HG02571 (cell line): ENCODE measurements around the gene CHRNA7.
"Not testable (repeated sequence)": the region's sequence is repeated elsewhere in the genome, so short reads cannot be mapped to it uniquely, and the experiment has no call there.

Experiments used
- ATAC-seq: cut with Tn5 transposase; IDR thresholded peaks from one replicate; pipeline ENCODE4 v1.9.1; 2021; ENCODE audit warnings: mild to moderate bottlenecking, moderate library complexity; ENCODE audit not compliant: unreplicated experiment

CHRNA7 gene

DNA sequence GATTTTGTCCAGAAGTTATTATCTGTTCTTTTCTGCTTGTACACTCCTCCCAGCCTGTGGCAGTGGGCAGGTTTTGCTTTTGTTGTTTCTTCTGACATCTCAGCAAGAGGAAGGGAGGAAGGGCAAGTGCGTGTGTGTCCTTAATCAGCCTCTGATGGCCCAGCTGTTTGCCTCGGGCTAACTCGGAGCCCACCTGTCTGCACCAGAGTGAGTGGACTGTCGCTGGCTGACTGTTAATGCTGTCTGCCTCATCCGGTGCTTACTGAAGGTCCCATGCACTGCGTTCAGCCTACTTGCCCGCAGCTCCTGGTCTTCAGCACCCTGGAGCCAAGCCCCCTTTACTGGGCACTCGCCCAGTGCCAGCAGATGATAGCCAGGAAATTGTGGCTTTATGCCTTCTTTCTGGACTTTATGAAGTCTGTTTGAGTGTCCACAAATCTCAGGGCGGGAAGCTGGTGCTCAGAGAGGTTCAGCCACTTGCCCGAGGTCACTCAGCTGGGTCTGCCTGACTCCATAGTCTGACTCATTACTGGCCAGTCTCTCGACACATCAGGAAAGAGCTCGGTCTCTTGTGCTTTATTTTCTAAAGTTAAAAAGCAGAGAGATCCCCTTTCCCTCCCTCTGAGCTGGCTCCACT, 89.5 kb downstream of the CHRNA7 start:
- no peak for ATAC-seq

DNA sequence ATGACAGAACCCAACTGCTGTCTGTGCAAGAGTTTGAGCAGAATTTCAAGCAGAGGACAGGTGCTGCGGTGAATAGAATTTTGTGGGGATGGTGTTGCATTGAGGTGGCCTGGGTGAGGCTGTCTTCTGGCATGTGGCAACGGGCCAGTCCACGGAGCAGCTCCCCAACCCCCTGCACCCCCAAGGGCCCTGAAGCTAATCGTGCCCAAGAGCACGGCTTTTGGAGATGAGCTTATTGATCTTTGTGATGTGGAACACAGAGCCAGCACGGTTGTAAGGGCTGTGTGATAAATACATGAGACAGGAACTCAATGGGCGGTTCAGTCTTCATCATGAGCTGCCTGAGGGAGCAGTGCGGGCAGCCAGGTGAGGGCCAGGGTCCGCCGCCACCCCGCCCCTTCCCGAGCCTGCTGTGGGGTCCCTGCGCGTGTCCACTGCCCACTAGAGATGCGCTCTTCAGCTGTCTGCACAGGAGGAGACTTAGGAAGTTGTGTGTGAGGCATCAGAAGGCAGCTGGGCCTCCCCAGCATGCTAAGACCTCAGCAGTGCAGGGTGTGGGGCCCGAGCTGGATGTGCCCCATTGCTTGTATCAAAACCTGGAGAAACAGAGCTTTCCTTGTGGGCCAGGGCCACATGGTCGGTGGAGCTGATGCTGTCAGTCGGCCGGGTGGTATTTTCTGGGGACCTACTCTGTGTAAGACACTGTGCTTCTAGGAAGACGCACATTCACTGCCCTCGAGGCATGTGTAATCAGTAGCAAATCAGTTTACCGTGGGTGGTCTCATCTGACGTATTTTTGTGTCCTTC, 90.5 kb downstream of the CHRNA7 start:
- ATAC-seq, result no peak

DNA sequence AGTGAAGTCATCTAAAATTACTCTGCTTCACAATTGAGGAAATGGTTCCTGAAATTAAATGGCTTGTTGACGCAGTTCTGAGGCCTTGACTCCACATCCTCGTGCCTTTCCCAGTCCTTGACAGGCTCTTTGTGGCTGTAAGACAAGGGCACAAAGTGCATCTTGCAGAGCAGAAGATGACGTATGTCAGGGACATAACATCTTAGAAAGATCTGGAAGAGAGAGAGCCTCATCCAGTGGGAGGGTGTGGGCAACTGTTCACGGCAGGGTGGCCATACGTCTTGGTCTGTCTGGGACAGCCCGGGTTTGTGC, 91.0 kb downstream of the CHRNA7 start:
- no peak for ATAC-seq

DNA sequence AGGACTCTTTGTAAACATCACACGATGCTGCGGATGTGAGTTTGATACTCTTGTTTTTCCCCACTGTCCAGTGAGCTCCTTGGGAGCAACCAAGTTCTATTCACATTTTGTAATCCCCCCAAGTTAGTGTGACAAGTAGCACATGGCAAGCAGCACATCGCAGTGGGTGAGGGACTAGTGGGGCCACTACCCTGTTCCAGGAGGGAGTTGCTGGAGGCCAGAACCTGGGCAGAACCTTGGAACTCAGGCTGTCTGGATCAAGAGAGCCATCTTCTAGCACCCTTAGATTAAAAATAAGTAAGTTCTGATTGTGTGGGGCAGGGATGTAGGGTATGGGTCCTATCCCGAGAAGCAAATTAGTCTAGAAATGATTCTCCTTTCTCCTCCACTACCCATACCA, 91.7 kb downstream of the CHRNA7 start:
- no peak for ATAC-seq

DNA sequence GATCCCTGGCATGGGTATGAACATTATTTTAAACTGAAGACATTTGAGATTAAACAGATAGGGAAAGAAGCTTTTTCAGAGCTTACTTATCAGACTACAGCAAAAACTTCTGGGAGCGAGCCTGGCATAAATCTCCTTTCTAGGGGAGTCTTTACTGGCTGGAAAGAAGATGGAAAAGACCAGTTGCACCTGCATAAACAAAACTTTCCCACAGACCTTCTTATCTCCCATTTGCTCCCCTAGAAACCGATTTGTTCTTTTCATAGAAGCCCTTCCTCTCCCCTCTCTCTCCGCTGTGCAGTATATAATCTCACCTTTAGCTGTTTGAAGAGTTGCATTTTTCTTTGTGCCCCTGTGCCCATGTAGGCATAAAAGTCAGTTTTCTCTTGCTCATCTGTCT, 93.2 kb downstream of the CHRNA7 start:
- no peak for ATAC-seq

DNA sequence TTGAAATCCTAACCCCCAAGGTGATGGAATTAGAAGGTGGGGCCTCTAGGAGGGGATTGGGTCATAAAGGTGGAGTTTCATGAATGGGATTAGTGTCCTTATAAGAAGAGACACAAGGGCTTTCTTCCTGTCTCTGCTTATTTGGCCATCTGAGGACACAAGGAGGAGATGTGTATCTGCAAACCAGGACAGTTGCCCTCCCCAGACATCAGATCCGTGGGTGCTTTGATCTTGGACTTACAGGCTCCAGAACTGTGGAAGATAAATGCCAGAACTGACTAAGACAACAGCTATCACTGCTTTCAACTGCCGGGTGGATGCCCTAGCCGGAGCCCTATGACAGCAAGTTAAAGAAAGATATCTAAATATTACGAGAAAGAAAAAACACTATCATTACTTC, 94.4 kb downstream of the CHRNA7 start:
- ATAC-seq, result no peak

DNA sequence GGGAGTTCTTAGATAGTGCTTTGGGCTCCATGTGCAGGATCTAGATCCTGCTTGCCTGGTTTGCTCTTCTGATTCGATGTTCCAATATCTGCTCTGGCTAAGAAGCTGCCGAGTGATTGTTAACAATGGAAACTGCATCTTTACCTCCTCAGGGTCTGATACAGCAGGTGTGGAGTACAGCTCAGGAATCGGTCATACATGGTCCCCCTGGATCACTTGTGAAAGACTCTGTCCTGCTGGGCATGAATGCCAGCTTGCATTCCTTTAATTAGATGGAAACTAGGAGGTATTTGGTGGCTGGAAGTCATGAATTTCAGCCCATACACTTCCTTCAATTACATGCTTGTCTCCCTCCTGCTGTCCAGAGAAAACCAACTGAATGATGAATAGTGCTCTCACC, 95.3 kb downstream of the CHRNA7 start:
- no peak for ATAC-seq

DNA sequence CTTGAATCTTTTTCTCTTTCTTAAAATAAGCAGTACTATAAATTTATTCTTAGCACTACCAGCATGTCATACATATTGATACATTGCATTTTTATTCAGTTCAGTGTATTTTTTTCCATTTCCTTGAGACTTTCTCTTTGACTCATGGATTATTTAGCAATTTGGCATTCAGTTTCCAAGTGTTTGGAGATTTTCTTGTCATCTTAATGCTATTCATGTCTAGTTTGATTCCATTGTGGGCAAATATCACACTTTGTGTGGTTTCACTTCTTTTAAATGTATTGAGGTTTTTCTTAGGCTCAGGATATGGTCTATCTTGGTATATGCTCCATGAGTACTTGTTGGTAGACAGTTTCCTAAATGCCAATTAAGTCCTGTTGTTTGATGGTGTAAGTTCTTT, 99.5 kb downstream of the CHRNA7 start:
- ATAC-seq, result no peak

DNA sequence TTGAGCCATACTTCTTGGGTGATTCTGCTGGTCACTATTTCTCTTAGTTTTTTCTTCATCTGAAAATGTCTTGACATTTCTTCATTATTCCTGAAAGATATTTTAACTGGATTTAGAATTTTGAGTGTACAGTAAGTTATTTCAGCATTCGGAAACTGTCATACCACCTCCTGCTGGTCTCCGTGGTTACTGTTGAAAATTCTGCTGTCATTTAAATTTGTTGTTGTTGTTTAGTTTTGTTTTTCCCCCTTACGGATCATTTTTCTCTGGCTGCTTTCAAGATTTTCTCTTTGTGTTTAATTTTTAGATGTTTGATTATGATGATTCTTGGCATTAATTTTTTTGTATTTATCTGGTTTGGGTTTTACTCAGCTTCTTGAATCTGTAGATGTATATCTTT, 100.5 kb downstream of the CHRNA7 start:
- no peak for ATAC-seq

DNA sequence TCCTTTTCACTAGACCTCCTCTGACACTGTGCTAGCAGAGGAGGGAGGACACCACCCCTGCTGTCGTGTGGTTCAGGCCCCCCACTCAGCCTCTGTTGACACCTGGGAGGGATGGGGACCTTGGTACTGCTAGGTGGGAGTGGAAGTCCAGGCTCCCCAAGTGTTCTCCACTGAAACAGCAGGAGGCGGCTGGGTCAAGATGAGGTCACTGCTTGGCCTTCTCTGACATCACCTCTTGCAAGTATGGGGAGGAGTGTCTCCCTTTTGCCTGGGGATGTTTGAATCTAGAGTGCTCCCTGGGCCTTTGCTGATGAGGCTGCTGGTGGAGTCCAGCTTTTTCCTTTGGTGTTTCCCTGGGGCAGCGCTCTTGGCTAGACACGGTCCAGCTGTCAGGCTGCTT, 101.5 kb downstream of the CHRNA7 start:
- no peak for ATAC-seq

DNA sequence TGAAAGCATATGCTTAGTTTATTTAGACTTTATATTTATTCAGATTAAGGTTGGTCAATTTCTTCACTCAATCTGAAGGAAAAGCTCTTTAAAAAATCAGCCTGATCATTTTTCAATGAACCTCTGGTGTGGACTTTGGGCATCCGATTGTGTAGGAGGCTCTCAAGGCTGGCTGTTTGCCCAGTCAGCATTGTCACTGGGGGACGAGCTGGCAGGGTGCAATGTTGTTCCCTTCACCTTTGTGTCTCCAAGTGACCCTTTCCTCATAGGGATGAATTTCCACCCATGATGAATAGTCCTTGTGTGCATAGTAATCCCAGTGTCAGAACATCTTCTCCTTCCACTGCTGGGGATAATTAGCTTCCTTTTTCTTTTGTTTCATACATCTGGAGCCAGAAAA, 102.5 kb downstream of the CHRNA7 start:
- ATAC-seq, result no peak

DNA sequence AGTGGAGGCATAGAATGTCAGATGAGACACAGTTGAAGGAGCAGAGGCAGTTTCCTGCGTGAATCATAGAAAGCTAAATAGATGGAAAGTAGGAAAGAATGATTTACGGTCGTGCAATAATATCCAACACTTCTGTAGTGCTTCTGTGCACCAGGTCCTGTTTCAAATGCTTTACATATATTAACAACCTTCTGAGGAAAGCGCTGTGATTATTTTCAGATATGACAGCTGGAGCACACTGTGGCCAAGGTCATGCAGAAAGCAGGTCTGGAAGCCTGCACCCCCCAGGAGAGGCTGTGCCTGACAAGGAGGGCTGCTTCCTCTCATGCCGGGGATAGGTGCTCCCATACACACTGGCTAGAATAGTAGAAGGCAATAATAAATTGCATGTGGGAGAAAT, 104.5 kb downstream of the CHRNA7 start:
- ATAC-seq, result no peak

DNA sequence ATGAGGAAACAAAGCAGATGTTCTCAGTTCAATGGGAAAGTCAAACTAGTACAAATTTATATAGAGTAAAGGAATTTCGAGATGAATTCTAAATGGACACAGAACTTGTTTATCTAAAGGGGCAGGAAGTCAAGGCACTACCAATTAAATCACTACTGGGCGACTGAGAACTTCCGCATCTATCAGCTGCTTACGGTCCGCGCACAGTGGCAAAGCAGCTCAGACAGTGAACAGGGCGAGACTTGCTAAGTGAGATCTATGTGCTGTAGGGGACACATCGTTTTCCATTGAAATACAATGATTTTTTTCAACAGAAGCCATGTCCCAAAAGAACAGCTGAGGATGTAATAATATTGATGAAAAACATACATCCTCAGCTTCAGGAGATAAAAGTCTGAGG, 105.0 kb downstream of the CHRNA7 start:
- no peak for ATAC-seq

DNA sequence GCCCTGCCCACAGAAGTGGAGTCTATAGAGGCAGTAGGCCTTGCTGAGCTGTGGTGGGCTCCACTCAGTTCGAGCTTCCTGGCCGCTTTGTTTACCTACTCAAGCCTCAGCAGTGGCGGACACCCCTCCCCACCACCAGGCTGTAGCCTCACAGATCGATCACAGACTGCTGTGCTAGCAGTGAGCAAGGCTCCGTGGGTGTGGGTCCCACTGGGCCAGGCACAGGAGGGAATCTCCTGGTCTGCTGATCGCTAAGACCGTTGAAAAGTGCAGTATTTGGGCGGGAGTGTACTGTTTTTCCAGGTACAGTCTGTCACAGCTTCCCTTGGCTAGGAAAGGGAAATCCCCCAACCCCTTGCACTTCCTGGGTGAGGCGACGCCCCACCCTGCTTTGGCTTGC, 115.2 kb downstream of the CHRNA7 start:
- not testable (repeated sequence) for ATAC-seq

DNA sequence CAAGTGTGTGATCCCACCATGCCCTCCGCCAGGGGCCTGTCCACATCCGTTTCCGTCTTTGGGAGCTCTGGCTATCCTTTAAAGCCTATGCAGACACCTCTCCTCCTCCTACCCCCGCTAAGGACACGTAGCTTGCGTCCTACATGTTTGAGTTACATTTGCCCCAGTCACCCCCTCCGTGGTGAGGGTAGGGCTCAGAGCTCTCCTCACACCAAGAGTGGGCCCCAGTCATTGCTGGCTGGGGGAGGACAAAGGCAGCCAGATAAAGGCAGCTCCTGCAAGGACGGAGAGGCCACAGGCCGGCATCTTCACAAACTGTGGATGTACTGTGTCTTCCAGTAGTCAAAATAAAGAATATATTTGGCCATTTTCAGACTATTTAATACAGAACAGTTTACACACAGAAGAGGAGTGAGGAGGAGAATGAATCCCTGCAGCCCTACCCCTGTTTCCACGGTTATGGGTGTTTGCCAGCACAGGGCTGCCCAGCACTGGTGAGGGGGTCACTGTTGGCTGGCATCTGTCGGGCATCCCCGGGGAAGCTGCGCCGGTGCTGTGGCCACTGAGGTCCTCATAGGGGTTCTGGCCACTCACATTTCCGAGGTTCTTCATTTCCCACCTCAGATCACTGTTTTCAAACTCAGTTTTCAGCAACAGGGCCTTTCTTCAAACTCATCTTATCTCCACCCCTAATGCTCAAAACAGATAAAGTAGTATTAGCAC, 118.7 kb downstream of the CHRNA7 start:
- ATAC-seq, result no peak

DNA sequence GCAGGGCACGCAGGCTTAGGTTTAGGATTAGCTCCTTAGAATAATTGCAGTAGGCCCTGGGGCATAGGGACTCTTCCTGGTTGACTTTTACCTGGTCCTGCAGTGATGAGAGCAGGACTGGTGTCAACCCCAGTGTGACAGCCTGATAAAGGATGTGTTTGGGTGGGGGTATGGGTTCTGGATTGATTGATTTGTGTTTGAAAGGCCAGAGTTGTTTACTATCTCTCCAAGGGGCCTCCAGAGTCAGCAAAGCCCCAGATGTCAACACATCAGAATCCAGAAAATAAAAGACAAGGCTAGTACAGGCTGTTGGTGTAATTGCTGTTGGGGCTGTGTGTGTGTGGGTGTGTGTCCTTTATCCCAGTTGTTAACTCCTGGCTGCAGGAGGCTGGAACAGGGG, 122.3 kb downstream of the CHRNA7 start:
- no peak for ATAC-seq

DNA sequence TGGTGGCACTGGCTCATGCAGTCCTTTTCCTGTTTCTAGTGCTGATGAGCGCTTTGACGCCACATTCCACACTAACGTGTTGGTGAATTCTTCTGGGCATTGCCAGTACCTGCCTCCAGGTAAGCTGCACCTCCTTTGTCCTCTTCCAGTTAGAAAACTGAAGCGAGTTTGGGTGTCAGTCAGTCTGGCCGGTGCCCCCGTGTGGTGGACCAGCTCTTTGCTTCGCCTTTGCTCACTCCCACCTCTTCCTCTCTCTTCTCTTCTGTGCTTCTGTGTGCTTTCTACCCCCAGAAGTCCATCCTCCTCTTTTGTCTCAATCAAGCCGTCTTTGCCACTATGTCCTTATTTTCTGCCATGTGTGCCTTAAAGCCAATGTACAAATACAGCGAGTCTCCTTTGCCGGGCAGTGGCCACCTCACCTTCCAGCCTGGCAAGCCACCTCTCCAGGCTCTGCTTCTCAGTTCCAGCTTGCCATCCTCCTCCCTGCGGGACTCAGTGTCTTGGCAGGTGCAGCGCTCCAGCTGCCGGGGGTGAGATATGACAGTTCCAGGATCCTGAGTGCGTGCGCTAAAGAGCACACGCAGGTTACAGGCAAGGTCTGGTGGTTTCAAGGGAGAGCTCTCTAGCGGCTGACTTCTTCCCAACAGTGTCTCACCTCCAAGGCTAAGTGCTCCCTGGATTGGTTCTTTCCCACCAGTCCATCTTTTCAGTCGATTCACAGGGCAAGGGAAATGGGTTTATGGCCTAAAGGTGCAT, 123.7 kb downstream of the CHRNA7 start:
- not testable (repeated sequence) for ATAC-seq

DNA sequence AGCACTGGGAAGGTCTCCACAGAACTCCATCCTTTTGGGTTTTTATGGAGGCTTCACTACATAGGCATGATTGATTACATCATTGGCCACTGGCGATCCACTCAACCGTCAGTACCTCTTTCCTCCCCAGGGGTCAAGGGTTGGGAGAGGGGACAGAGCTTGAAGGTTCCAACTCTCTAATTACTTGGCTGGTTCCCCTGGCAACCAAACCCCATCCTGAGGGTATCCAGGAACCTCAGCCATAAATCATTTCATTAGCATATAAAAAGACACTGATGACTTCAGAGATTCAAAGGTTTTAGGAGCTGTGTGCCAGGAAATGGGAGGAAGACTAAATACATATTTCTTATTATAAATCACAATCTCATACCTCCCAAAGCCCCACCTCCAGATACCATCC, 131.8 kb downstream of the CHRNA7 start:
- ATAC-seq, result not testable (repeated sequence)

DNA sequence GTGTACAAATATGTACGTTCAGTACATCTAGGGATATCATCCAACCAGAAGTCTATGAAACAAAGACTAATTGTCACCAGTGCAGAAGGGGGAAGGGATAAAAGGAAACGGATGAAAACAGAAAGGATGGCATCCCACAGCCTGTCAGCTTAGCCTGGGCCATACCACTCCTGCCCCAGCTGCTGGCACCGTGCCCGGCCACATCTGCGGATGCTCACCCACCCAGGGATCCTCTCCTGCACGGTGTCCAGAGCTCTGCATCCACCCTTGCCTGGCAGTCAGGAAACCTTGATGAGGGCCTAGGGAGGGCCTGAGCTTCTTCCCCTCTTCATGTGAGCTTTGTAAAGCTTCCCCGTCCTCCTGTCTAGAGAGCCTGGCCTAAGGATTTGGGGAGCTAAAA, 133.8 kb downstream of the CHRNA7 start:
- not testable (repeated sequence) for ATAC-seq

DNA sequence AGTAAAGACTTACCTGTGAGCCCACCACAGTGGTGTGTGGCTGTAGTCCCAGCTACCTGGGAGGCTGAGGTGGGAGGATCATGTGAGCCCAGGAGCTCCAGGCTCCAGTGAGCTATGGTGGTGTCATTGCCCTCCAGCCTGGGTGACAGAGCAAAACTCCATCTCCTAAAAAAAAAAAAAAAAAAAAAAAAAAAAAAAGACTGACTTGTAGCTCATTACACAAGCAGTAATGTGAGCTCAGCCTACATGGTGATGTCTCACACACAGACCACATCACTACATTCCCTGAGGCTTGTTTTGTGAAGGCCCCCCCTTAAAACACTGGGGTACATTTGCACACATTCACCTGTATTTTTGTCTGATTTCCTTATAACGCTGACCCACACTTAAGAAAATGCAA, 134.4 kb downstream of the CHRNA7 start:
- ATAC-seq, result not testable (repeated sequence)

DNA sequence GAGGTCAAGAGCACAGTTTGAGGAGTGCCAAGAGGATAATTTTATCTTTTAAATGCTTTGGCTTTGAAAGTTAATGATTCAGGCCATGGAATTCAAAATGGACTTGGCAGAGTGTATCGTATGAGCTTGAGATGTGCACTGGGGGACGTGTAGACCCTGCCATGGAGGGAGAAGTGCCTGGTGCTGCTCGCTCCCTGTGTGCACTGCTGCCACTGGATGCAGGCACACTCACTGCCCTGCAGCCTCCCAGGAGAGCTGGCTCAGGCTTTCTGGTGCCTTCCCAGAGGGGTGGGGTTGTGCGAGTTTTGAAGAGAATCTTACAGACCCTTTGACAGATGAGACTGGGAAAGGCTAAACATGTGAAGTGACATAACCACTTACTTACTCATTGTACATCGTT, 135.5 kb downstream of the CHRNA7 start:
- ATAC-seq, result not testable (repeated sequence)
